HepG2 (cell line): Measurements from ENCODE around the gene CD300H. TPM values are rescaled to one million over a fixed set of nuclear protein-coding genes. Genes with fewer than 3 reads are reported as not detected.

ENCODE experiments used
- ATAC-seq: fragments of 200-7000 bp; cut with Tn5 transposase; 3 replicates; pipeline ENCODE4 v1.9.1; 2020; ENCODE audit warnings: mild to moderate bottlenecking, moderate library complexity
- BruUV-seq: library from RNA; stranded (reverse); fragments of 400-500 nt; replicated peaks from 2 replicates; lab custom pipeline; 2021; lab: Mats Ljungman, UMichigan
- CTCF ChIA-PET: fragments of 300-600 bp; formaldehyde crosslinking; extraction: SDS; loops from one replicate; lab custom pipeline; 2021; ENCODE audit warnings: low total read pairs, inconsistent platforms, low intra/inter-chr PET ratio; lab: Yijun Ruan, JAX
- POLR2A ChIA-PET: fragments of 350-600 bp; sonication (Branson Sonifier 250); formaldehyde crosslinking; loops from one replicate; lab custom pipeline; 2020; ENCODE audit warnings: antibody characterized with exemption, inconsistent platforms; lab: Yijun Ruan, JAX
- DNase-seq: peaks from one replicate; pipeline ENCODE4 v3.0.0-alpha.2; 2015; ENCODE audit warnings: low spot score
- FAIRE-seq: peaks from 3 replicates; lab custom pipeline; 2011; peaks lifted over from hg19 to GRCh38; lab: Jason Lieb, UNC
- H2AFZ ChIP-seq: one replicate; pipeline ENCODE4 v1.6.1; 2011; ENCODE audit warnings: low read length, inconsistent platforms
- H3K27ac ChIP-seq: fragments of 300-600 bp; 3 replicates; pipeline ENCODE4 v1.8.0; 2011; ENCODE audit warnings: mixed run types, mild to moderate bottlenecking, mixed read lengths, low read length, inconsistent platforms; ENCODE audit not compliant: insufficient read depth; ENCODE audit errors: extremely low read length
- H3K27me3 ChIP-seq, 2 experiments: fragments of 200-600 bp in 1 of 2; 2 replicates in 1 of 2; 3 replicates in 1 of 2; pipeline versions ENCODE4 v1.6.0 to v1.8.0; 2011; ENCODE audit warnings: low read length in 2 of 2, mild to moderate bottlenecking in 2 of 2, moderate library complexity in 2 of 2, inconsistent platforms in 1 of 2; ENCODE audit not compliant: insufficient read depth in 2 of 2, control insufficient read depth in 1 of 2
- H3K36me3 ChIP-seq, 2 experiments: fragments of 200-600 bp in 1 of 2; replicated peaks in 1 of 2; 2 replicates in 1 of 2; 3 replicates in 1 of 2; pipeline versions ENCODE4 v1.5.1 to v1.8.0; 2011; ENCODE audit warnings: low read length in 2 of 2, inconsistent platforms in 1 of 2; ENCODE audit not compliant: insufficient read depth in 2 of 2, control insufficient read depth in 1 of 2
- H3K4me1 ChIP-seq: 2 replicates; pipeline ENCODE4 v1.5.1; 2012; ENCODE audit warnings: low read length, inconsistent platforms; ENCODE audit not compliant: insufficient read depth
- H3K4me2 ChIP-seq: 2 replicates; pipeline ENCODE4 v1.6.0; 2011; ENCODE audit warnings: low read depth, low read length, inconsistent platforms
- H3K4me3 ChIP-seq, 3 experiments: fragments of 200-600 bp in 1 of 3; sonication (generic), shearing (Covaris generic) in 1 of 3; replicated peaks in 1 of 3; 2 replicates each; pipeline ENCODE4 v1.5.1; 2011 to 2016; ENCODE audit warnings: low read length in 3 of 3, inconsistent platforms in 2 of 3, low read depth in 2 of 3, mild to moderate bottlenecking in 2 of 3, control low read depth in 1 of 3, mixed read lengths in 1 of 3; ENCODE audit not compliant: insufficient read depth in 1 of 3
- H3K79me2 ChIP-seq: one replicate; pipeline ENCODE4 v1.6.1; 2011; ENCODE audit warnings: low read length, inconsistent platforms; ENCODE audit not compliant: insufficient read depth
- H3K9ac ChIP-seq: 2 replicates; pipeline ENCODE4 v1.6.0; 2011; ENCODE audit warnings: mild to moderate bottlenecking, low read depth, low read length, inconsistent platforms; ENCODE audit not compliant: insufficient read depth
- H3K9me3 ChIP-seq: 2 replicates; pipeline ENCODE4 v1.5.1; 2012; ENCODE audit warnings: mild to moderate bottlenecking, low read length
- H4K20me1 ChIP-seq: 2 replicates; pipeline ENCODE4 v1.6.0; 2011; ENCODE audit warnings: inconsistent platforms, mild to moderate bottlenecking, low read length, moderate library complexity; ENCODE audit not compliant: insufficient read depth
- E2F1 ChIP-seq: sonication (generic); formaldehyde crosslinking; IDR thresholded peaks from 2 replicates; pipeline ENCODE4 v1.5.0; 2020; ENCODE audit warnings: missing genetic modification reagents
- NR0B2 ChIP-seq: sonication (generic); formaldehyde crosslinking; IDR thresholded peaks from 2 replicates; pipeline ENCODE4 v1.4.0; 2020; ENCODE audit warnings: mild to moderate bottlenecking, missing genetic modification reagents
- SNAPC5 ChIP-seq: sonication (generic); formaldehyde crosslinking; IDR thresholded peaks from 2 replicates; pipeline ENCODE4 v1.8.1; 2023; ENCODE audit warnings: mild to moderate bottlenecking, missing genetic modification reagents, borderline replicate concordance
- SRSF1 ChIP-seq: fragments of 200-400 bp; formaldehyde crosslinking; optimal IDR thresholded peaks from 2 replicates; pipeline ENCODE3; 2017; ENCODE audit warnings: mild to moderate bottlenecking, low read depth, low read length, moderate library complexity
- ZNF101 ChIP-seq: sonication (generic); formaldehyde crosslinking; IDR thresholded peaks from 2 replicates; pipeline ENCODE4 v1.4.0; 2020; ENCODE audit warnings: mild to moderate bottlenecking, low read depth, missing genetic modification reagents, borderline replicate concordance
- ZNF281 ChIP-seq: sonication (generic); formaldehyde crosslinking; IDR thresholded peaks from 2 replicates; pipeline ENCODE4 v1.4.0; 2020; ENCODE audit warnings: missing genetic modification reagents, borderline replicate concordance
- ZNF407 ChIP-seq: sonication (generic); formaldehyde crosslinking; IDR thresholded peaks from one replicate; pipeline ENCODE4 v1.5.1; 2020; ENCODE audit warnings: mild to moderate bottlenecking, missing genetic modification reagents; ENCODE audit errors: not compliant biosample characterization
- ZNF430 ChIP-seq: sonication (generic); formaldehyde crosslinking; IDR thresholded peaks from 2 replicates; pipeline ENCODE4 v1.9.0; 2021; ENCODE audit warnings: mild to moderate bottlenecking, missing genetic modification reagents
- ZNF564 ChIP-seq: sonication (generic); formaldehyde crosslinking; IDR thresholded peaks from 2 replicates; pipeline ENCODE4 v1.8.1; 2023; ENCODE audit warnings: mild to moderate bottlenecking, missing genetic modification reagents
- ZNF619 ChIP-seq: sonication (generic); formaldehyde crosslinking; IDR thresholded peaks from 2 replicates; pipeline ENCODE4 v1.4.0; 2020; ENCODE audit warnings: mild to moderate bottlenecking, missing genetic modification reagents
- ZNF737 ChIP-seq: sonication (generic); formaldehyde crosslinking; IDR thresholded peaks from 2 replicates; pipeline ENCODE4 v1.5.0; 2020; ENCODE audit warnings: missing genetic modification reagents, mild to moderate bottlenecking, borderline replicate concordance
- WGBS: methylation state at CpG from one replicate; pipeline ENCODE4 v1.1.6; 2017; ENCODE audit warnings: low lambda C conversion rate; 5-methylcytosine and 5-hydroxymethylcytosine counted together
- in situ Hi-C: cut with HindIII; loops from 2 replicates; pipeline ENCODE4 v1.10.0; 2017; ENCODE audit warnings: low pct_unique_long_range_greater_than_20kb; ENCODE audit not compliant: extremely low pct_ligation_motif_present
- intact Hi-C: fragments of 100-400 bp; cut with micrococcal nuclease; formaldehyde crosslinking; loops from one replicate; pipeline ENCODE4 v1.10.0; 2022; ENCODE audit not compliant: unreplicated experiment
- polyA plus RNA-seq, 8 experiments: library from polyadenylated mRNA; depleted of rRNA in 3 of 8; stranded (reverse) in 7 of 8; unstranded in 1 of 8; fragments of >200 nt; fragmentation: Illumina TruSeq in 4 of 8; extraction: Trizol in 4 of 8; gene quantifications; 2 replicates each; pipeline versions ENCODE4 v1.2.1 to v1.2.3, GENCODE V29; 2011 to 2016; ENCODE audit warnings: low read depth in 4 of 8, missing spikeins in 1 of 8, mixed read lengths in 1 of 8; ENCODE audit not compliant: insufficient read depth in 1 of 8
- total RNA-seq, 5 experiments: library from RNA; depleted of rRNA; stranded (reverse); fragments of >200 nt; fragmentation: Illumina TruSeq; extraction: Trizol; gene quantifications; 2 replicates each; pipeline ENCODE4 v1.2.3, GENCODE V29; 2016; ENCODE audit warnings: low read depth in 1 of 5

Gene CD300H
- total and polyA plus RNA-seq, 2 of the 13 experiments (the other 11 are each of a cell fraction or from before 2014, with no cell fraction given) = not detected

- no peak for FAIRE-seq
- H3K27me3 ChIP-seq = peaks cover 8 to 59% of the 10 kb centered on the region in 2 experiments
- WGBS = 2% methylated on average over 5 of the region's 5 CpGs
- no peaks in the 10 kb centered on the region for H3K79me2 ChIP-seq
- ATAC-seq = no peak
- H2AFZ ChIP-seq = no peak overlapping the region
- H3K27ac ChIP-seq = no peak overlapping the region
- no peak overlapping the region for H3K9ac ChIP-seq
- in situ Hi-C loops (no loop called here), intact Hi-C loops (no loop called here)
- CTCF ChIA-PET = no interaction called here
- DNase-seq = no peak
- no TSS peak for BruUV-seq
- no peak overlapping the region for H3K4me2 ChIP-seq
- POLR2A ChIA-PET = no interaction called here
- no peaks in the 10 kb centered on the region for H3K9me3 ChIP-seq
- H4K20me1 ChIP-seq = peaks cover 3% of the 10 kb centered on the region; the same call in 1 of the 2 replicates
- H3K4me1 ChIP-seq = no peaks in the 10 kb centered on the region
- H3K4me3 ChIP-seq = no peak overlapping the region
- H3K36me3 ChIP-seq = no peaks in the 10 kb centered on the region
- TF ChIP-seq ZNF101 (CRISPR knock-in tag) = no peak
- no peak for TF ChIP-seq E2F1
- TF ChIP-seq ZNF281 = no peak
- TF ChIP-seq SNAPC5 (CRISPR knock-in tag) = no peak
- no peak for TF ChIP-seq ZNF564 (CRISPR knock-in tag)
- no peak for TF ChIP-seq ZNF407 (CRISPR knock-in tag)
- no peak for TF ChIP-seq ZNF737 (CRISPR knock-in tag)
- no peak for TF ChIP-seq ZNF430 (CRISPR knock-in tag)
- no peak for TF ChIP-seq SRSF1
- TF ChIP-seq ZNF619 (CRISPR knock-in tag) = no peak
- no peak for TF ChIP-seq NR0B2 (CRISPR knock-in tag)
Observed at GRCh38 chr17:74603746-74604145, 36.4 kb upstream of the CD300H start.
